ENCODE measurements around the gene RC3H1. TPM values are rescaled to one million over a fixed set of nuclear protein-coding genes. Genes with fewer than 3 reads are reported as not detected.

The RC3H1 gene
- total and polyA plus RNA-seq, 2 of the 13 experiments (the other 11 are each of a cell fraction or from before 2014, with no cell fraction given): 11.2 to 19.6 TPM

DNA sequence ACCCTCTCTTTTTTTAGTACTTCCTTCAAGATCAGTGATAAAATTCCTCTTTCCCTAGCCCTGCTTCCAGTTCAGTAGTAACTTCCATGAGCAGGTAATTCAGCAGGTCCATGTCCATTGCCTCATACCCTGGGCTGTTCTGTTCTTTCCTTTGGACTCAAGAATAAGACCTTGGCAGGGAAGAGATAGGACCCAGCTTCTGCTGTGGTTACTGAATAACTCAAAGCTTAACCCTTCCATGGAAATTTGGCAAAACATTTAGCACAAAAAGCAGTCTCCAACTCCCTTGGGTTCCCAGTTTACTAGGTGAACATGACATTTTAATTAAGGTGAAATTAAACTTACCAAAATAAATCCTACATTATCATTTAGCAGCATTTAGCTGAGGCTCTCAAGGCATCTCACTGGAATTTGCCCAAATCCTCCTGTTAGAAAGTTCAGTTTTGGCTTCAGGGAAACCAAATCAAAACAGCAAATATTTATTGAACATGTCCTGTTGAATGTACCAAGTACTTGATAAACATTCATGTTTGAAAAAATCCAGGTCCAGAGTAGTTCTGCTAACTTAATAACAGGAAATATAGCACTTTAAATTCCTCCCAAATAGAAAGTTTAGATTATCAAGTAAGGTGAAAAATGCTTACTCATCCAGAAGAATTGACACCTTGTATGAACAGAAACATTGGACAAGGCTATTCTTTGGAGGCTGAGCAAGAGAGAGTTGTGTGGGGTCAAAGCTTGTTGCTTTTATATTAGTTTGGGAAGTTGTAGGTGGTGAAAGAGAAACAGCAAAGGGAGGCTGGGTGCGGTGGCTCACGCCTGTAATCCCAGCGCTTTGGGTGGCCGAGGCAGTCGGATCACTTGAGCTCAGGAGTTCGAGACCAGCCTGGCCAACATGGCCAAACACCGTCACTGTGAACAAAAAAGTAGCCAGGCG is 96.6 kb downstream of the RC3H1 start (continued):
- TF ChIP-seq, protein P1, sequence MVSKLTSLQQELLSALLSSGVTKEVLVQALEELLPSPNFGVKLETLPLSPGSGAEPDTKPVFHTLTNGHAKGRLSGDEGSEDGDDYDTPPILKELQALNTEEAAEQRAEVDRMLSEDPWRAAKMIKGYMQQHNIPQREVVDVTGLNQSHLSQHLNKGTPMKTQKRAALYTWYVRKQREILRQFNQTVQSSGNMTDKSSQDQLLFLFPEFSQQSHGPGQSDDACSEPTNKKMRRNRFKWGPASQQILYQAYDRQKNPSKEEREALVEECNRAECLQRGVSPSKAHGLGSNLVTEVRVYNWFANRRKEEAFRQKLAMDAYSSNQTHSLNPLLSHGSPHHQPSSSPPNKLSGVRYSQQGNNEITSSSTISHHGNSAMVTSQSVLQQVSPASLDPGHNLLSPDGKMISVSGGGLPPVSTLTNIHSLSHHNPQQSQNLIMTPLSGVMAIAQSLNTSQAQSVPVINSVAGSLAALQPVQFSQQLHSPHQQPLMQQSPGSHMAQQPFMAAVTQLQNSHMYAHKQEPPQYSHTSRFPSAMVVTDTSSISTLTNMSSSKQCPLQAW (CRISPR knock-in tag; IDR thresholded peaks at IDR 0.05): peak; percentile 46; the same call in 1 of the 2 replicates
- TF ChIP-seq ZNF678 (CRISPR knock-in tag; IDR thresholded peaks at IDR 0.05): no peak
- TF ChIP-seq ZNF33A (CRISPR knock-in tag; IDR thresholded peaks at IDR 0.05; ENCODE audit: borderline replicate concordance): 0 out of 2 replicates have a peak, but pooled peaks have one; percentile 35
- TF ChIP-seq TBX3 (IDR thresholded peaks at IDR 0.05; ENCODE audit: borderline replicate concordance): 0 out of 2 replicates have a peak, but pooled peaks have one; percentile 9
- no peak for TF ChIP-seq ZEB1 (IDR thresholded peaks at IDR 0.05; ENCODE audit: insufficient replicate concordance, low read depth)
- no peak for TF ChIP-seq ZNF3 (CRISPR knock-in tag; IDR thresholded peaks at IDR 0.05)
- TF ChIP-seq NFE2L2 (IDR thresholded peaks at IDR 0.05; ENCODE audit: low read length): peak; percentile 59; the same call in 1 of the 2 replicates
- no peak for TF ChIP-seq ZNF180 (CRISPR knock-in tag; IDR thresholded peaks at IDR 0.05; ENCODE audit: borderline replicate concordance, low read depth)
- TF ChIP-seq, protein P2, sequence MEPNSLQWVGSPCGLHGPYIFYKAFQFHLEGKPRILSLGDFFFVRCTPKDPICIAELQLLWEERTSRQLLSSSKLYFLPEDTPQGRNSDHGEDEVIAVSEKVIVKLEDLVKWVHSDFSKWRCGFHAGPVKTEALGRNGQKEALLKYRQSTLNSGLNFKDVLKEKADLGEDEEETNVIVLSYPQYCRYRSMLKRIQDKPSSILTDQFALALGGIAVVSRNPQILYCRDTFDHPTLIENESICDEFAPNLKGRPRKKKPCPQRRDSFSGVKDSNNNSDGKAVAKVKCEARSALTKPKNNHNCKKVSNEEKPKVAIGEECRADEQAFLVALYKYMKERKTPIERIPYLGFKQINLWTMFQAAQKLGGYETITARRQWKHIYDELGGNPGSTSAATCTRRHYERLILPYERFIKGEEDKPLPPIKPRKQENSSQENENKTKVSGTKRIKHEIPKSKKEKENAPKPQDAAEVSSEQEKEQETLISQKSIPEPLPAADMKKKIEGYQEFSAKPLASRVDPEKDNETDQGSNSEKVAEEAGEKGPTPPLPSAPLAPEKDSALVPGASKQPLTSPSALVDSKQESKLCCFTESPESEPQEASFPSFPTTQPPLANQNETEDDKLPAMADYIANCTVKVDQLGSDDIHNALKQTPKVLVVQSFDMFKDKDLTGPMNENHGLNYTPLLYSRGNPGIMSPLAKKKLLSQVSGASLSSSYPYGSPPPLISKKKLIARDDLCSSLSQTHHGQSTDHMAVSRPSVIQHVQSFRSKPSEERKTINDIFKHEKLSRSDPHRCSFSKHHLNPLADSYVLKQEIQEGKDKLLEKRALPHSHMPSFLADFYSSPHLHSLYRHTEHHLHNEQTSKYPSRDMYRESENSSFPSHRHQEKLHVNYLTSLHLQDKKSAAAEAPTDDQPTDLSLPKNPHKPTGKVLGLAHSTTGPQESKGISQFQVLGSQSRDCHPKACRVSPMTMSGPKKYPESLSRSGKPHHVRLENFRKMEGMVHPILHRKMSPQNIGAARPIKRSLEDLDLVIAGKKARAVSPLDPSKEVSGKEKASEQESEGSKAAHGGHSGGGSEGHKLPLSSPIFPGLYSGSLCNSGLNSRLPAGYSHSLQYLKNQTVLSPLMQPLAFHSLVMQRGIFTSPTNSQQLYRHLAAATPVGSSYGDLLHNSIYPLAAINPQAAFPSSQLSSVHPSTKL (CRISPR knock-in tag; IDR thresholded peaks at IDR 0.05): peak; percentile 25; the same call in 1 of the 2 replicates
- TF ChIP-seq ZNF549 (CRISPR knock-in tag; IDR thresholded peaks at IDR 0.05): no peak
- TF ChIP-seq MZF1 (CRISPR knock-in tag; IDR thresholded peaks at IDR 0.05; ENCODE audit: borderline replicate concordance): no peak
- TF ChIP-seq ZNF629 (CRISPR knock-in tag; conservative IDR thresholded peaks at IDR 0.05): no peak

Data from HepG2 (cell line).